Endothelial cell of umbilical vein (primary cell): ENCODE results near the gene VIPR2. TPM values are rescaled to one million over a fixed set of nuclear protein-coding genes. Genes with fewer than 3 reads are reported as not detected.

Experiments used
- BruUV-seq: library from RNA; stranded (reverse); fragments of 400-500 nt; replicated peaks from 2 replicates; lab custom pipeline; 2021; lab: Mats Ljungman, UMichigan
- CTCF ChIA-PET: fragments of 300-600, 350-600 bp; sonication (Branson Sonifier 250); formaldehyde crosslinking; loops from one replicate; lab custom pipeline; 2021; ENCODE audit warnings: antibody characterized with exemption, inconsistent platforms; lab: Charles Lee
- POLR2A ChIA-PET: fragments of 300-600, 350-600 bp; sonication (Branson Sonifier 250); formaldehyde crosslinking; loops from one replicate; lab custom pipeline; 2021; ENCODE audit warnings: antibody characterized with exemption, inconsistent platforms; lab: Charles Lee
- DNase-seq: peaks from one replicate; pipeline ENCODE4 v3.0.0-alpha.2; 2011; ENCODE audit warnings: low read depth, low spot score
- FAIRE-seq: peaks from 2 replicates; lab custom pipeline; 2011; peaks lifted over from hg19 to GRCh38; lab: Jason Lieb, UNC
- H2AFZ ChIP-seq: 2 replicates; pipeline ENCODE4 v1.6.0; 2012; ENCODE audit warnings: low read depth, low read length, control low read depth, inconsistent platforms
- H3K27ac ChIP-seq: 2 replicates; pipeline ENCODE4 v1.5.1; 2011; ENCODE audit warnings: low read depth, mild to moderate bottlenecking, control low read depth, low read length, moderate library complexity; ENCODE audit not compliant: insufficient read depth
- H3K27me3 ChIP-seq, 2 experiments: 2 replicates each; pipeline versions ENCODE4 v1.6.0 to v1.6.1; 2011; ENCODE audit warnings: low read length in 2 of 2, mixed read lengths in 1 of 2; ENCODE audit not compliant: control insufficient read depth in 2 of 2, insufficient read depth in 2 of 2
- H3K36me3 ChIP-seq, 2 experiments: 2 replicates in 1 of 2; 3 replicates in 1 of 2; pipeline ENCODE4 v1.5.1; 2011; ENCODE audit warnings: low read length in 2 of 2, mild to moderate bottlenecking in 1 of 2, moderate library complexity in 1 of 2; ENCODE audit not compliant: control insufficient read depth in 2 of 2, insufficient read depth in 2 of 2; ENCODE audit errors: extremely low read depth in 1 of 2
- H3K4me1 ChIP-seq: 3 replicates; pipeline ENCODE4 v1.5.1; 2011; ENCODE audit warnings: mild to moderate bottlenecking, low read length; ENCODE audit not compliant: control insufficient read depth, insufficient read depth; ENCODE audit errors: extremely low read depth
- H3K4me2 ChIP-seq: 2 replicates; pipeline ENCODE4 v1.6.1; 2011; ENCODE audit warnings: low read length, control low read depth, mixed read lengths; ENCODE audit not compliant: insufficient read depth
- H3K4me3 ChIP-seq, 3 experiments: fragments of 200-600 bp in 1 of 3; sonication (generic), shearing (Covaris generic) in 1 of 3; replicated peaks in 1 of 3; 2 replicates each; pipeline ENCODE4 v1.5.1; 2011 to 2016; ENCODE audit warnings: control low read depth in 3 of 3, low read length in 3 of 3, mild to moderate bottlenecking in 2 of 3, inconsistent platforms in 1 of 3, low read depth in 1 of 3, moderate library complexity in 1 of 3; ENCODE audit not compliant: insufficient read depth in 1 of 3
- H3K79me2 ChIP-seq: 2 replicates; pipeline ENCODE4 v1.6.0; 2012; ENCODE audit warnings: low read length, inconsistent platforms; ENCODE audit not compliant: control insufficient read depth, insufficient read depth
- H3K9ac ChIP-seq: replicated peaks from 2 replicates; pipeline ENCODE3; 2011; ENCODE audit warnings: low read length, control low read depth; ENCODE audit not compliant: insufficient read depth; ENCODE audit errors: extremely low read depth
- H3K9me1 ChIP-seq: replicated peaks from 3 replicates; pipeline ENCODE4 v1.6.0; 2011; ENCODE audit warnings: mild to moderate bottlenecking, low read length; ENCODE audit not compliant: control insufficient read depth, insufficient read depth; ENCODE audit errors: extremely low read depth
- H3K9me3 ChIP-seq: replicated peaks from 2 replicates; pipeline ENCODE4 v1.5.1; 2012; ENCODE audit warnings: low read length, inconsistent platforms; ENCODE audit not compliant: control insufficient read depth, insufficient read depth
- H4K20me1 ChIP-seq: replicated peaks from 2 replicates; pipeline ENCODE3; 2011; ENCODE audit warnings: mild to moderate bottlenecking, low read length; ENCODE audit not compliant: control insufficient read depth, insufficient read depth; ENCODE audit errors: extremely low read depth
- EZH2 ChIP-seq: IDR thresholded peaks from 2 replicates; pipeline ENCODE4 v1.6.1; 2012; ENCODE audit warnings: borderline replicate concordance, low read depth, mild to moderate bottlenecking, moderate library complexity, low read length, inconsistent platforms; ENCODE audit not compliant: severe bottlenecking
- FOS ChIP-seq: IDR thresholded peaks from 2 replicates; pipeline ENCODE4 v1.6.1; 2011; ENCODE audit warnings: mild to moderate bottlenecking, low read length, moderate library complexity, borderline replicate concordance; ENCODE audit not compliant: insufficient read depth
- GATA2 ChIP-seq: IDR thresholded peaks from 2 replicates; pipeline ENCODE4 v1.7.0; 2011; ENCODE audit warnings: low read depth, mild to moderate bottlenecking, moderate library complexity, mixed read lengths, low read length; ENCODE audit not compliant: insufficient read length, insufficient read depth
- JUN ChIP-seq: IDR thresholded peaks from 2 replicates; pipeline ENCODE4 v1.6.1; 2011; ENCODE audit warnings: borderline replicate concordance, low read depth; ENCODE audit not compliant: insufficient read length, insufficient read depth
- MYC ChIP-seq: IDR thresholded peaks from one replicate; pipeline ENCODE4 v1.6.1; 2011; ENCODE audit warnings: mild to moderate bottlenecking, low read depth, low read length
- POLR2A ChIP-seq: IDR thresholded peaks from 2 replicates; pipeline ENCODE4 v1.6.1; 2012; ENCODE audit warnings: low read depth, mild to moderate bottlenecking, control low read depth, low read length
- POLR2AphosphoS5 ChIP-seq: IDR thresholded peaks from 2 replicates; pipeline ENCODE4 v1.6.1; 2012; ENCODE audit warnings: low read depth, mild to moderate bottlenecking, control low read depth, low read length, moderate library complexity; ENCODE audit not compliant: insufficient read depth
- dilution Hi-C: fragments of 300-500 bp; cut with MboI; formaldehyde crosslinking; loops from one replicate; pipeline ENCODE4 v1.15.0; 2019; ENCODE audit warnings: low sequenced_read_pairs; ENCODE audit not compliant: extremely low pct_ligation_motif_present
- intact Hi-C: fragments of 100-400 bp; cut with micrococcal nuclease; formaldehyde crosslinking; loops from one replicate; pipeline ENCODE4 v1.10.0; 2022
- polyA plus RNA-seq, 4 experiments: library from polyadenylated mRNA; depleted of rRNA in 3 of 4; stranded (reverse) in 3 of 4; unstranded in 1 of 4; fragments of >200 nt; gene quantifications; 2 replicates each; pipeline versions ENCODE4 v1.2.1 to v1.2.3, GENCODE V29; 2011 to 2012; ENCODE audit warnings: missing spikeins in 1 of 4
- total RNA-seq: library from RNA; stranded (reverse); gene quantifications from 2 replicates; pipeline ENCODE4 v1.2.3, GENCODE V29; 2021
- TF ChIP-seq, protein P1 (sequence below): IDR thresholded peaks from 2 replicates; pipeline ENCODE4 v1.6.1; 2011; ENCODE audit not compliant: insufficient read depth, insufficient read length
- TF ChIP-seq, protein P2 (sequence below), 2 donors: IDR thresholded peaks; 1 replicate in 1 of 2; 2 replicates in 1 of 2; pipeline ENCODE4 v1.5.1; 2011; ENCODE audit warnings: low read length in 2 of 2, mild to moderate bottlenecking in 2 of 2, moderate library complexity in 2 of 2, control low read depth in 1 of 2, inconsistent platforms in 1 of 2, low read depth in 1 of 2; ENCODE audit not compliant: insufficient read depth in 1 of 2; ENCODE audit errors: extremely low read depth in 1 of 2

Gene VIPR2
- total and polyA plus RNA-seq, 2 donors (not counting 3 experiments of a cell fraction or from before 2014, with no cell fraction given): not detected

DNA sequence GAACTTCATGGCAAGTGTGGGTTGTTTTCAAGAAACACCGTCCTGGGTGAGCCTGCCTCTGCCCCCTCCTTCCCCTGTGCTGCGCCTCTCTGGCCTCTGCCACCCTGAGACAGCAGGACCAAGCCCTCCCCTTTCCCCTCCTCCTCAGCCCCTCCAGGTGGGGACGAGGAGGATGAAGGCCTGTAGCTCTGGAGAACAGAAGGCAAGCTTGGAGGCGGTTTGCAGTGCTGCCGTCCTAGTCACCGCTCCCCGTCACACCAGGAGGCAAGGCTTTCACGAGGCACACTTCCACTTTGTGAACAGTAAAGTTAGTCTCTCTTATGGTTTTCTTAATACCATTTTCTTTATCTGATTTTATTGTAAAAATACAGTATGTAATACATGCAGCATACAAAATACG is 8.8 kb upstream of the VIPR2 start:
- H3K9ac ChIP-seq: no peak overlapping the region
- no peak overlapping the region for H3K27ac ChIP-seq
- H3K4me1 ChIP-seq: no peaks in the 10 kb centered on the region
- POLR2A ChIA-PET: no interaction called here
- TF ChIP-seq GATA2: no peak
- no peak for TF ChIP-seq EZH2
- TF ChIP-seq, protein P1, sequence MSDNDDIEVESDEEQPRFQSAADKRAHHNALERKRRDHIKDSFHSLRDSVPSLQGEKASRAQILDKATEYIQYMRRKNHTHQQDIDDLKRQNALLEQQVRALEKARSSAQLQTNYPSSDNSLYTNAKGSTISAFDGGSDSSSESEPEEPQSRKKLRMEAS: no peak
- no peak for TF ChIP-seq POLR2A
- TF ChIP-seq, protein P2, sequence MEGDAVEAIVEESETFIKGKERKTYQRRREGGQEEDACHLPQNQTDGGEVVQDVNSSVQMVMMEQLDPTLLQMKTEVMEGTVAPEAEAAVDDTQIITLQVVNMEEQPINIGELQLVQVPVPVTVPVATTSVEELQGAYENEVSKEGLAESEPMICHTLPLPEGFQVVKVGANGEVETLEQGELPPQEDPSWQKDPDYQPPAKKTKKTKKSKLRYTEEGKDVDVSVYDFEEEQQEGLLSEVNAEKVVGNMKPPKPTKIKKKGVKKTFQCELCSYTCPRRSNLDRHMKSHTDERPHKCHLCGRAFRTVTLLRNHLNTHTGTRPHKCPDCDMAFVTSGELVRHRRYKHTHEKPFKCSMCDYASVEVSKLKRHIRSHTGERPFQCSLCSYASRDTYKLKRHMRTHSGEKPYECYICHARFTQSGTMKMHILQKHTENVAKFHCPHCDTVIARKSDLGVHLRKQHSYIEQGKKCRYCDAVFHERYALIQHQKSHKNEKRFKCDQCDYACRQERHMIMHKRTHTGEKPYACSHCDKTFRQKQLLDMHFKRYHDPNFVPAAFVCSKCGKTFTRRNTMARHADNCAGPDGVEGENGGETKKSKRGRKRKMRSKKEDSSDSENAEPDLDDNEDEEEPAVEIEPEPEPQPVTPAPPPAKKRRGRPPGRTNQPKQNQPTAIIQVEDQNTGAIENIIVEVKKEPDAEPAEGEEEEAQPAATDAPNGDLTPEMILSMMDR (IDR thresholded peaks at IDR 0.05; ENCODE audit: extremely low read depth in 1 of 2, insufficient read depth in 1 of 2, low read depth in 1 of 2, low read length in 2 of 2): no peak
- TF ChIP-seq POLR2AphosphoS5: no peak
- TF ChIP-seq MYC: no peak
- no peak for TF ChIP-seq JUN
- TF ChIP-seq FOS: no peak
- DNase-seq (no peak), FAIRE-seq (no peak)
- no peaks in the 10 kb centered on the region for H3K9me3 ChIP-seq
- dilution Hi-C loops (no loop called here), intact Hi-C loops (no loop called here)
- CTCF ChIA-PET: no interaction called here
- no peaks in the 10 kb centered on the region for H3K79me2 ChIP-seq
- no peak overlapping the region for H3K4me2 ChIP-seq
- H4K20me1 ChIP-seq: no peaks in the 10 kb centered on the region
- no peak overlapping the region for H3K4me3 ChIP-seq
- BruUV-seq: no TSS peak
- H2AFZ ChIP-seq: no peak overlapping the region
- H3K27me3 ChIP-seq: no peaks in the 10 kb centered on the region
- no peaks in the 10 kb centered on the region for H3K9me1 ChIP-seq
- no peaks in the 10 kb centered on the region for H3K36me3 ChIP-seq
